Right renal cortex interstitium (tissue), 3 donors: ENCODE measurements around the gene UPB1. TPM values are rescaled to one million over a fixed set of nuclear protein-coding genes. Genes with fewer than 3 reads are reported as not detected.
"Not testable (repeated sequence)": the region's sequence is repeated elsewhere in the genome, so short reads cannot be mapped to it uniquely, and the experiment has no call there.

Experiments used
- DNase-seq, 3 donors: peaks; one replicate each; pipeline ENCODE4 v3.0.0-alpha.2; 2013; ENCODE audit warnings: low read depth in 3 of 3, low spot score in 2 of 3
- polyA plus RNA-seq, 3 donors: library from polyadenylated mRNA; unstranded; fragments of 120-200 nt; gene quantifications; one replicate each; pipeline ENCODE4 v1.2.1, GENCODE V29; 2013; ENCODE audit not compliant: insufficient read length in 3 of 3

Gene UPB1
- polyA plus RNA-seq, 3 donors = 0.37 to 0.54 (median 0.53) TPM

DNA sequence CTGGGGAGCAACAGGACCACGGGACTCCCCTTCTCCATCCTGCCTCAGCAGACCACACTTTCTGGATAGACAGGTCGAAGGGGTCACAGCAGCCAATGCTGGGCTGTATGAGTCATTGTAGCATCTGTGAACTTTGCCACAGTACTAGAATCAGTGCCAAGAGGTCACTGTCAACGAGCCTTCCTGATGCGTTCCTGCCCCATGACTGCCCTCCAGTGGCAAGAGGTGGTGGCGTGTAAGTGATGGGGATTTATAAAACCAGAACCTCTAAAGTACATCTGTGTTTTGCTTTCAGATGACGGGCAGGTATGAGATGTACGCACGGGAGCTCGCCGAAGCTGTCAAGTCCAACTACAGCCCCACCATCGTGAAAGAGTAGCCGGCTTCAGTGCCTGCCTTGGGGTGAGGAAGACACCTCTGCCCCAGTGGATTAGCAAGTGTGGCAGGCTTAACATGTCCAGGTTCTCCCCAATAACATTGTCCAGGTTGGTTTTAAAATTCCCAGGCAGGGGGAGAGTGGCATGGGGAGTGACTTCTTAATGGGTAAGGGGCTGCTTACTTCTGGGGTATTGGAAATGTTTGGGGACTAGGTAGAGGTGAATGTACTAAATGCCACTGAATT, 30.4 kb downstream of the UPB1 start:
- no peak for DNase-seq

GRCh38 chr22:24526191-24526590, 31.1 kb downstream of the UPB1 start:
- DNase-seq = no peak

DNA sequence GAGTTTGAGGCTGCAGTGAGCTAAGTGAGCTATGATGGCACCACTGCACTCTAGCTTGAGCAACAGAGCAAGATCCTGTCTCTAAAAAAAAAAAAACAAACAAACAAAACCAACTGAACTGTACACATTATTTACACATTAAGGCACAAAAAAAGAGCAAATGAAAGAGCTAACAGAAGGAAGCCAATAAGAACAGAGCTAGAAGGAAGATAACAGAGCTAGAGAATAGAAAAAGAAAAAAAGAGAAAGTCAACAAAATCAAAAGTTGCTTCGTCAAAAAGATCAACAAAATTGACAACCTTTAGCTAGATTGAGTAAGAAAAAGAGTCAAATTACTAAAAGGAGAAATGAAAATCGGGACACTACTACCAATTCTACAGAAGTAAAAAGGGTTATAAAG, 34.8 kb downstream of the UPB1 start:
- no peak for DNase-seq

DNA sequence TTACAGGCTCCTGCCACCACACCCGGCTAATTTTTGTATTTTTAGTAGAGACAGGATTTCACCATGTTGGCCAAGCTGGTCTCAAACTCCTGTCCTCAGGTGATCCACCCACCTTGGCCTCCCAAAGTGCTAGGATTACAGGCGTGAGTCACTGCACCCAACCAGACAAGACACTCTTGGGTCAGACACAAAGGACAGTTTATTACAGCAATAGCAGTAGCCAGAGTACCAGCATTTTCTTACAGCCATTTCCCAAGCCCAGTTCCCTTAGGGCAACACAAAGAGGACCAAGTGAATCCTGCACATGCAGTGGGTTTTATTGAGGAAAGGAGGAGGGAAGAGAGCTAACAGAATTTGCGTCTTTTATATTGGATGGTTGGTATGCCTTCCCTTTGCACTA, 35.8 kb downstream of the UPB1 start:
- DNase-seq = not testable (repeated sequence)

- DNase-seq = no peak
These were observed 36.9 kb downstream of the UPB1 start for GRCh38 chr22:24532075-24532474.

DNA sequence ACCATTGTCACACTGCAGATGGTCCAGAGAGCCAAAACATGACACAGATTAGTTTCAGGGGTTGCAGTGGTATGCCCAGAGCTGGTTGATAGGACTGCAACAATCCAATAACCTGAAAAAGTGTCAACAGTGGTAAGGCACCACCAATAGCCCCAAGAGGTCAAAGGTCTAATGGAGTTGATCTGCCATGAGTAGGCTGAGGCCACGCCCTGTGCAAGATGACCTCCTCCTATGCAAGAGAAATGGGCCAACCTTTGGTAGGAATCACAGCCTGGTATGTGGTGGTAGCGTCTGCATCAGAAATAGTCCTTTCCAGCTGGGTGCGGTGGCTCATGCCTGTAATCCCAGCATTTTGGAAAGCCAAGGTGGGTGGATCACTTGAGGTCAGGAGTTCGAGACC, 40.2 kb downstream of the UPB1 start:
- DNase-seq = no peak

- DNase-seq = no peak
These were observed 41.0 kb downstream of the UPB1 start for GRCh38 chr22:24536089-24536488.

DNA sequence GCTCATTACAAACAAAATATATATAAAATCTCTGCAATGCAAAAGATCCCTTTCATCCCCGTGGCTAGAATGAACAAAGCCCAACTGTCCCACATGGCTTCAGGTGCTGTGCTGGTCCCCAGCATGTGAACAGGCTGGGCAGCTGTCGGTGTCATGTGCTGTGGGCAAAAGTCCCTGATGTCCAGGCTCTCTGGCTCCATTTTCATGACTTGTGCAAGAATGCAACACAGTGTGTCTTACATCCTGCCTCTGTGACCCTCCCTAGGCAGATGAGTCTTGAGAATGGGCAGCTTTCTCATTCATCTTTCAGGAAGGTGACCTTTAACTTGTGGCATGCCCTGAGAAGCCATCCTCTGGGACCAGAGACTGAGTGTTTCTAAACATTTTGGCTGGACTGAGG, 45.3 kb downstream of the UPB1 start:
- no peak for DNase-seq

GRCh38 chr22:24541681-24542515, 46.8 kb downstream of the UPB1 start:
- no peak for DNase-seq

DNA sequence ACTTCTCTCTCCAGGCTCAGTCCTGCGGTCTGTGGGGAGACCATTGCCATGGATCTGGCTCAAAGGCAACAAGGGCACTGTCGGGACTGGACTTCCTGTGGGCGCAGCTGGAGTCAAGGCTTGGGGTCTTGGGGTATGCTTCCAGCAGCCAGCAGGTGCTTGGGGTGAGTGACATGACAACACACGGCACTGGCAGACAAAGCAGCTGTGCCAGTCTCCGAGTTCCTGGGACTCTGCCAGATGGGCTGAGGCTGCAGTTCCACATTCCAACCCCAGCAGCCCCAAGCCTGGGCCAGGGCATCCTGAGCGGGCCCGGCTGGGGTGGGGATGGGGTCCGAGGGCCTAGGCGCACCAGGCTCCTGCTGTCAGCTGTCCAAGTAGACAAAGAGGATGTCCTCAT, 47.5 kb downstream of the UPB1 start:
- DNase-seq = no peak

DNA sequence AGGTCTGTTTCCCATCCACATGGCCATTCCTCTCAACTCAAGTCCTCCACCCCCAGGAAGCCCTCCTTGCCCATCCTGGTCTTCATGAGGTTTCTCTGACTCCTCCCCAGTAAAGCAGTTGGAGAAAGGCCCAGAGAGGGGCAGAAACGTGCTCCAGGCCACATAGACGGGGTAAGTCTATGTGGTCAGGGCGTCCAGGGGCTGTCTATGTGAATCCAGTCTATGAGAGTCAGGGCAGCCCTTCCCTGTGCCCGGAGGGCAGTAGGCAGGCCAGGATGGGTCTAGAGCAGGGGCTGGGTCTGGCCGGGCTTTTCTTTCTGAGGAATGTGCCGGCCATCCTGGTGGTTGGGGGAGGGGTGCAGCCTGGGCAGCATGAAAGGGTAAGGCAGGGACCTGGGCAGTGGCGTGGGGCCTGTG, 48.1 kb downstream of the UPB1 start:
- DNase-seq = no peak

DNA sequence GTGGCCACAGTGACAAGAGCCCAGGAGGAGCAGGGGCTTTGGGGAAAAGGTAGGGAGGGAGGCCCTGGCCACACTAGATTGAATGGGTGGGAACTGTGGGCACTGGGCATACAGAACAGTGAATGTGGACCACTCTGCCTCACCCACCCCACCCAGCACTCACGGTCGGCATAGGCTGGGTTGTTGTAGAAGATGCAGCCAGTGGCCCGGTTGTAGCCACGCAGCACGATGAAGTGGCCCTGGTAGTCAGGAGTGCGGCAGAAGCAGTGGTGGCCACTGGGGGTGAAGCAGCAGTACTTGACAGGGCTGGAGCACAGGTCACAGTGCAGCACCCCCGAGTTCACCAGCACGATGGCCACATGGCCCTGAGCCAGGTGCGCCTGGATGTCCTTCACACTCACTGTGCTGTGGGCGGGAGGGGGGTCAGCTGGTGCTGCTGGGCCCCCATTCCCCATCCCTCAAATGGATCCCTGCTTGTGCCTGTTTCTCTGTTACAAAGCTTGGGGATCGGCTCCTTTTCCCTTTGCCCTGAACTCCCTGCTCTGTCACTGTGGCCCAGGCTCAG, 48.6 kb downstream of the UPB1 start:
- no peak for DNase-seq

GRCh38 chr22:24548812-24549211, 53.7 kb downstream of the UPB1 start:
- DNase-seq = no peak

DNA sequence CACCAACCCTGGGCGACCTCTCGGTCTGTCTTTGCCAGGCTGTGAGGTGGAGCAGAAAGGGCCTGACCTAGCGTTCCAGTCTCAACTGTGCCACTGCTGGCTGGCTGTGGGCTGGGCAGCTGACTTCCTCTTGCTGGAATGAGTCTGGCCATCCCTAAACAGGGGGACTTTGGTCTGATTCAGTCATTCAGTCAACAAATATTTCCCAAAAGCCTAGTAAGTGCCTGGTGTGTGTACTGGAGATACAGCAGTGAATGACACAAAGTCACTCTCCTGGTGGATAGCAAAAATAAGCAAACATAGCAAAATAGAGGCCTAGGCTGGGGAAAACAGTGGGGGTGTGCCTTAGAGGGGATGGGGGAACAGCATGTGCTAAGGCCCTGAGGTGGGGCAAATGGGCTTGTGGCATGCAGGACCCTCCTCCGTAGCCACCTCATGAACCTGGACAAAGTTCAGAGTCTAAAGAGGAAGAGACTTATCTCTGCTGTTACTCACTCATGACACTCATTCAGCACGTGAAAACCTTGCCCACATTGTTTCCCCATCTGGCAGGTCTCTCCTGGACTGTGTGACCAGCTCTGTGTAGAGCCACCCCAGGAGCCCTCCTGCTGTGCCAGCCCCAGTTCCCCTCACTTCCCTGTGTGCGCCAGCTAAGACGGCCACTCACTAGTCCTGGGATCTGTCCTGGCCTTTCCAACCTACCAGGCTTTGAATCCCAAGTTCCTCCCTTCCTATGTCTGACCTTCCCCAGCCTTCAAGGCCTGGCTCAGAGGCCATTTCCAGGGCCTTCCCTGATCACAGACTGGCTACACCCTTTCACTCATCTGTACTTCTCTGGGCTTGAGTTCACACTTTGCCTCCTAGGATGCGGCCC, 55.1 kb downstream of the UPB1 start:
- no peak for DNase-seq

GRCh38 chr22:24550902-24551435, 55.8 kb downstream of the UPB1 start:
- no peak for DNase-seq

- not testable (repeated sequence) for DNase-seq
These were observed 57.6 kb downstream of the UPB1 start for GRCh38 chr22:24552503-24553286.

DNA sequence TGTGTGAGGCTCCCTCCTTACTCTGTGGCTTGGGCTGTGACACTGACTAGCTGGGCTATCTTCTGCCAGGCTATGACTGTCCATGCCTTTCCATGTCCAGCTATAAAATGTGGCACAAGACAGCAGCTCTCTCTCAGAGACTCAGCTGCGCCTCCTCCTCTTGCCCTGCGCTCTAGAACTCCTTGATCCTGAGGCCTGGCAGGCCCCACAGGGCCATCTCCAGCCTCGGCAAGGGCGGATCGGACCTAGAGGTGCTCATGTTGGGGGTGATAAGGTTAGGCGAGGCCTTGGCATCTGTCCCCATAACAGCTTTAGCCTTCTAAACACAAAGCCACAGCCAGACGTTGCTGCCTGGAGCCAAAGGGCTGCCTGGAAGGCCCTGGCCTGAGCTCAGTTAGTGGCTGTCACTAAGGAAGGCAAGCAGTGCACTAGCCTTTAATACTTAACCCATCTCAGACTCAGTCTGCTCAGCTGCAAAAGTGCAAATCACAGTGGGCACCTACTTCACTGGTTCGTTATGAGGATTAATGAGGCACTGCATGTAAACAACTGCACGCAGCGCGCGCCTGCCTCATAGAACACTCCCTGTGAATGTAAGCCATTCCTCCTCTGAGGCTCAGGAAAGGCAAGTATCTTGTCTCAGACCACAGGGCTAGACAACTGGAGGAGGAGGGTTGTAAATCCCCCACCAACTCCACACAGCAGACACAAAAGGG, 58.6 kb downstream of the UPB1 start:
- DNase-seq = no peak

DNA sequence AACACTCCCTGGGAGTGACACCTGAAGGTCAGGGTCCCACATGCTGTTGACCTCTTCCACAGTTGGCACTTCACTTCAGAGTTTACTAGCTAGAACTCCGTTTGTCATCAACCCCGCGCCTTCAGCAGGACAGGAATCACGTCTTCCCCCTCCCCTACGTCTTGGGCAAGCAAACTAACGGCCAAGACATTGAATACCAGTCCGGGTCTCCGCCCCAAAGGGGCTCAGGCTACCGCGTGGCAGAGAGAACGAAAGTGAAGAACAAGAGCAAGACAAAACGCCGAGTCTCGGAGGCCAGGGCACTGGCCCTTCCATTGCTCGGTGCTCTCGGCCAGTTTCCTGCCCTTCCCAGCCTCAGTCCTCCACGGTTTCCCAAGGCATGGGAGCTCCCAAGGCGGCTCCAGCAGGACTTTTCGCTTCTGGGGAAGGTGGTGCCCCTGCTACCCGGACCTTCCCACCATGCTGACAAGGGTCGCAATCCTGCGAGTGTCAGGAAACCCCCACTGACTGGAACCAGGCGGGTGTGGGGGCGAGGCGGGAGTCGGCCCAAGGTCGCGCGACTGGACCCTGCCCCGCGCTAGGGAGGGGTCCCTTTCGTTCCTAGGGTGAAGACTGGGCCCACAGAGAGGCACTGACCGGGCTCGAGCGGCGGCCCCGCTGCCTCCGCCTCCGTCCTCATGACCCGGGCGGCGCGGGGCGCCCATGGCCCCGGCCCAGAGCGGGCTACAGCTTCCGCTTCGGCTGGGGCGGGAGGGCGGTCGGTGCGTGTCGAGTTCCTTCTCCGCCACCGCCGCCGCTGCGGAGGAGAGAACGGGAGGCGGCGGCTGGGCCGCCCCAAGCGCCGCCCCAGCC, 59.4 kb downstream of the UPB1 start, which contains the start of gene GUCD1:
Gene GUCD1, minus strand, starts transcription at position 826 of the 852 bp plus-strand sequence. Its CDS starts 147 bp downstream, at position 679.
- DNase-seq = no peak
